Ascending aorta (tissue), 2 donors: ENCODE measurements around the gene CORIN. TPM values are rescaled to one million over a fixed set of nuclear protein-coding genes. Genes with fewer than 3 reads are reported as not detected.

Source experiments
- DNase-seq, 2 donors: peaks; one replicate each; pipeline ENCODE4 v3.0.0-alpha.2; 2019; ENCODE audit warnings: low spot score in 2 of 2
- H3K27ac ChIP-seq, 2 donors: fragments of 200-600 bp; sonication (generic); one replicate each; pipeline ENCODE4 v1.5.1; 2016 to 2017; ENCODE audit warnings: mild to moderate bottlenecking in 1 of 2
- H3K27me3 ChIP-seq: fragments of 200-600 bp; sonication (generic); one replicate; pipeline ENCODE4 v1.5.1; 2017
- H3K36me3 ChIP-seq, 2 donors: fragments of 200-600 bp; sonication (generic); one replicate each; pipeline ENCODE4 v1.5.1; 2016
- H3K4me1 ChIP-seq, 2 donors: fragments of 200-600 bp; sonication (generic); one replicate each; pipeline ENCODE4 v1.5.1; 2016 to 2017; ENCODE audit warnings: mild to moderate bottlenecking in 1 of 2
- H3K4me3 ChIP-seq, 2 donors: fragments of 200-600 bp; sonication (generic); one replicate each; pipeline ENCODE4 v1.5.1; 2016 to 2017; ENCODE audit warnings: mild to moderate bottlenecking in 1 of 2
- H3K9me3 ChIP-seq, 2 donors: fragments of 200-600 bp; sonication (generic); one replicate each; pipeline ENCODE4 v1.5.1; 2016
- CTCF ChIP-seq, 3 experiments: fragments of 200-600 bp in 2 of 3; fragments of 450-650 bp in 1 of 3; sonication (generic) in 2 of 3; IDR thresholded peaks; one replicate each; pipeline ENCODE4 v1.5.1; 2016 to 2019; ENCODE audit warnings: antibody characterized with exemption in 3 of 3, mild to moderate bottlenecking in 1 of 3, moderate library complexity in 1 of 3
- intact Hi-C: fragments of 100-400 bp; cut with DNase I; formaldehyde crosslinking; loops from one replicate; pipeline ENCODE4 v1.15.1; 2023
- total RNA-seq: library from RNA; depleted of rRNA; stranded (reverse); fragments of >200 nt; gene quantifications from one replicate; pipeline ENCODE4 v1.1.0, GENCODE V29; 2016

CORIN gene
- total RNA-seq, 1 donor from 2014 or later: not detected

- Histone ChIP-seq H3K36me3 (no peaks in the 10 kb centered on the region), H3K4me1 (no peaks in the 10 kb centered on the region), H3K4me3 (no peak overlapping the region), H3K9me3 (no peaks in the 10 kb centered on the region), H3K27ac (no peak overlapping the region), H3K27me3 (no peaks in the 10 kb centered on the region)
- DNase-seq: no peak
- intact Hi-C loops: no loop called here
- TF ChIP-seq CTCF (IDR thresholded peaks at IDR 0.05): no peak
Measured at GRCh38 chr4:47733302-47734175, 104.3 kb downstream of the CORIN start.

GRCh38 chr4:47731182-47731581, 106.7 kb downstream of the CORIN start:
- no peak overlapping the region for H3K27ac ChIP-seq
- intact Hi-C loops: no loop called here

GRCh38 chr4:47729131-47729680, 108.7 kb downstream of the CORIN start:
- H3K9me3 ChIP-seq: no peaks in the 10 kb centered on the region
- no peaks in the 10 kb centered on the region for H3K27me3 ChIP-seq
- no peak overlapping the region for H3K4me3 ChIP-seq
- TF ChIP-seq CTCF (IDR thresholded peaks at IDR 0.05): no peak
- H3K36me3 ChIP-seq: no peaks in the 10 kb centered on the region
- H3K27ac ChIP-seq: no peak overlapping the region
- no peaks in the 10 kb centered on the region for H3K4me1 ChIP-seq
- no peak for DNase-seq
- intact Hi-C loops: no loop called here

More at GRCh38 chr4:47731182-47731581, 106.7 kb downstream of the CORIN start:
- no peaks in the 10 kb centered on the region for H3K4me1 ChIP-seq
- TF ChIP-seq CTCF (IDR thresholded peaks at IDR 0.05): no peak
- H3K36me3 ChIP-seq: no peaks in the 10 kb centered on the region
- H3K9me3 ChIP-seq: no peaks in the 10 kb centered on the region
- no peak overlapping the region for H3K4me3 ChIP-seq
- no peak for DNase-seq
- no peaks in the 10 kb centered on the region for H3K27me3 ChIP-seq

- TF ChIP-seq CTCF (IDR thresholded peaks at IDR 0.05): no peak
- no peak overlapping the region for H3K4me3 ChIP-seq
- no peaks in the 10 kb centered on the region for H3K9me3 ChIP-seq
- no peaks in the 10 kb centered on the region for H3K36me3 ChIP-seq
- intact Hi-C loops: no loop called here
- H3K27me3 ChIP-seq: no peaks in the 10 kb centered on the region
- H3K4me1 ChIP-seq: no peaks in the 10 kb centered on the region
- H3K27ac ChIP-seq: no peak overlapping the region
- no peak for DNase-seq
Measured at GRCh38 chr4:47721892-47722575, 115.8 kb downstream of the CORIN start.

GRCh38 chr4:47721485-47721884, 116.4 kb downstream of the CORIN start:
- intact Hi-C loops: no loop called here

More at GRCh38 chr4:47721485-47721884, 116.4 kb downstream of the CORIN start:
- Histone ChIP-seq H3K27me3 (no peaks in the 10 kb centered on the region), H3K36me3 (no peaks in the 10 kb centered on the region), H3K27ac (no peak overlapping the region), H3K4me1 (no peaks in the 10 kb centered on the region), H3K9me3 (no peaks in the 10 kb centered on the region), H3K4me3 (no peak overlapping the region)
- no peak for TF ChIP-seq CTCF (IDR thresholded peaks at IDR 0.05)
- DNase-seq: no peak
